ENCODE data around the gene PRRG4. TPM values are rescaled to one million over a fixed set of nuclear protein-coding genes. Genes with fewer than 3 reads are reported as not detected.

The PRRG4 gene
- 0.12 and 0.22 TPM in 2 replicates for total RNA-seq

DNA sequence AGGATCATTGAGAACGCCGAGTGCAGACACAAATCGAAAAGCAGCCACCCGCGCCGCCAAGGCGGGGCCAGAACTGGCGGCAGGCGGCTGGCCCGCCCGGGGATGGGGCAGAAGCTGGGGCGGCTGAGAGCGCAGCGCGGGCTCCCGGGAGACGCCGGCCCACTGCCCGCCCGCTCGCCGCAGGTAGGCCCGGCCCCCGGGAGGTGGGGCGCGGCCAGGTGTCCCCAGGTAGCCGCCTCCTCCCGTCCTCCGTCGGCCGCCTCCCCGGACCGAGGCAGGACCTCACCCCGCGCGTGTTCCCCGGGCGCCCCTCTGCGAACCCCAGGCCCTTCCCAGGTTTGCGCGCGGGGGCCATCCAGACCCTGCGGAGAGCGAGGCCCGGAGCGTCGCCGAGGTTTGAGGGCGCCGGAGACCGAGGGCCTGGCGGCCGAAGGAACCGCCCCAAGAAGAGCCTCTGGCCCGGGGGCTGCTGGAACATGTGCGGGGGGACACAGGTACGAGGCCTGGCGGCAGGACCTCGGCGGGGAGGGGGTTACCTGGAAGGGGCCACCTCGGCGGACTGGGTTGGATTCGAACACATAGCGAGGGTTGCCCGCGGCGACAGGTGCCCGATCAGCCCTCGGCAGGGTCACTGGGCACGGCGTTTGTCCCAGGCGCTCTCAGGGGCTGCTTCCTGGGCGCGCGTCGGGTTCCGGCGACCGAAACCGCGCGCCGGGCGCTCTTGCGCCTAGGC lies at the start of gene PRRG4:
Gene PRRG4, plus strand, starts transcription at position 248 of the 733 bp plus-strand sequence. CDS start 603 bp downstream, outside the sequence.

GRCh38 chr11:32794439-32794838 lies 35.3 kb upstream of the PRRG4 start, which contains the start of gene CCDC73:
TSS of gene CCDC73 (minus strand) at chr11:32794662. CDS start at chr11:32760243, 34,419 bp downstream.

DNA sequence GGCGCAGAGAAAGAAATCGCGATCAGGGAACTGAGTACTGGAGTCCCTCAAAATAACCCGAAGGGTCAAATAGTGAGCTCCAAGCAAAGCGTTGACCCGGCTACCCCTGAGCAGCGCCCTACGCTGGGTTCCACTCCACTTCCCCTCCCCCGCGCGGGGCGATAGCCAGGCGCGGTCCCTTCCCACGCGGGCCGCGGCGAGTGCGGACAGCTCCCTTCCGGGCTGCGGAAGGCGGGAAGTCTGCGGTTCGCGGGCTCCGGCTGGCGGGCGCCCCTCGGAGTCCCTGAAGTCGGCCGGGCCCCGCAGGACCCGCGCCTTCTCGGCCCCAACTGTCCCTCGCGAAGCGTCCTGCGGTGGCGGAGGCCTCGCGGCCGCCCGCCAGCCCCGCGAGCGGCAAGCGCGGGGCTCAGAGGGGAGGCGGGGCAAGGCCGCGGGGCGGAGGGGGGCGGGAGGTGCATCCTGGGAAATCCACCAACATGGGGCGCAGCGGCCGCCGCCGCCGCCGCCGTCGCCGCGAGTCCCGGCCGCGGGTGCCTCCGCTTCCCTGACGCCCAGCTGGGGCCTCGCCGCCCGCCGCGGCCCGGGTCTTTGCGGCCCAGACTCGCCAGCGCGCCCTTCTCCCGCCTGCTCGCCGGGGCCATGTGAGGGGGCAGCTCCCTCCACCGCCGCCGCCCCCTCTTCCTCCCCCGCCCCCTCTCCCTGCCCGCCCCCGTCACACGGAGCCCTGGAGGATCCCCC lies 62.8 kb downstream of the PRRG4 start, which contains the start of gene QSER1:
Gene QSER1, plus strand, starts transcription at position 457 of the 738 bp plus-strand sequence. CDS start 315 bp downstream, outside the sequence.

Other genes starting within 250 kb of the PRRG4 start
- gene EIF3M, start 246.1 kb upstream of the PRRG4 start, total RNA-seq: 729 and 899 TPM in 2 replicates
- under 0.01 TPM in 1 of 2 replicates, not detected in the other for gene CCDC73, start 35.3 kb upstream of the PRRG4 start, total RNA-seq
- 21.9 and 27.1 TPM in 2 replicates for gene QSER1, start 62.9 kb downstream of the PRRG4 start, total RNA-seq
- gene DEPDC7, start 186.0 kb downstream of the PRRG4 start, total RNA-seq: 6.6 and 7.9 TPM in 2 replicates
- 19.3 and 20.1 TPM in 2 replicates for gene TCP11L1, start 209.6 kb downstream of the PRRG4 start, total RNA-seq